Endothelial cell of umbilical vein (primary cell): ENCODE data around the gene TAS1R2. TPM values are rescaled to one million over a fixed set of nuclear protein-coding genes. Genes with fewer than 3 reads are reported as not detected.

ENCODE experiments used
- BruUV-seq: library from RNA; stranded (reverse); fragments of 400-500 nt; replicated peaks from 2 replicates; lab custom pipeline; 2021; lab: Mats Ljungman, UMichigan
- CTCF ChIA-PET: fragments of 300-600, 350-600 bp; sonication (Branson Sonifier 250); formaldehyde crosslinking; loops from one replicate; lab custom pipeline; 2021; ENCODE audit warnings: antibody characterized with exemption, inconsistent platforms; lab: Charles Lee
- POLR2A ChIA-PET: fragments of 300-600, 350-600 bp; sonication (Branson Sonifier 250); formaldehyde crosslinking; loops from one replicate; lab custom pipeline; 2021; ENCODE audit warnings: antibody characterized with exemption, inconsistent platforms; lab: Charles Lee
- DNase-seq: peaks from one replicate; pipeline ENCODE4 v3.0.0-alpha.2; 2011; ENCODE audit warnings: low read depth, low spot score
- FAIRE-seq: peaks from 2 replicates; lab custom pipeline; 2011; peaks lifted over from hg19 to GRCh38; lab: Jason Lieb, UNC
- H2AFZ ChIP-seq: 2 replicates; pipeline ENCODE4 v1.6.0; 2012; ENCODE audit warnings: low read depth, low read length, control low read depth, inconsistent platforms
- H3K27ac ChIP-seq: 2 replicates; pipeline ENCODE4 v1.5.1; 2011; ENCODE audit warnings: low read depth, mild to moderate bottlenecking, control low read depth, low read length, moderate library complexity; ENCODE audit not compliant: insufficient read depth
- H3K27me3 ChIP-seq, 2 experiments: 2 replicates each; pipeline versions ENCODE4 v1.6.0 to v1.6.1; 2011; ENCODE audit warnings: low read length in 2 of 2, mixed read lengths in 1 of 2; ENCODE audit not compliant: control insufficient read depth in 2 of 2, insufficient read depth in 2 of 2
- H3K36me3 ChIP-seq, 2 experiments: 2 replicates in 1 of 2; 3 replicates in 1 of 2; pipeline ENCODE4 v1.5.1; 2011; ENCODE audit warnings: low read length in 2 of 2, mild to moderate bottlenecking in 1 of 2, moderate library complexity in 1 of 2; ENCODE audit not compliant: control insufficient read depth in 2 of 2, insufficient read depth in 2 of 2; ENCODE audit errors: extremely low read depth in 1 of 2
- H3K4me1 ChIP-seq: 3 replicates; pipeline ENCODE4 v1.5.1; 2011; ENCODE audit warnings: mild to moderate bottlenecking, low read length; ENCODE audit not compliant: control insufficient read depth, insufficient read depth; ENCODE audit errors: extremely low read depth
- H3K4me2 ChIP-seq: 2 replicates; pipeline ENCODE4 v1.6.1; 2011; ENCODE audit warnings: low read length, control low read depth, mixed read lengths; ENCODE audit not compliant: insufficient read depth
- H3K4me3 ChIP-seq, 3 experiments: fragments of 200-600 bp in 1 of 3; sonication (generic), shearing (Covaris generic) in 1 of 3; replicated peaks in 1 of 3; 2 replicates each; pipeline ENCODE4 v1.5.1; 2011 to 2016; ENCODE audit warnings: control low read depth in 3 of 3, low read length in 3 of 3, mild to moderate bottlenecking in 2 of 3, inconsistent platforms in 1 of 3, low read depth in 1 of 3, moderate library complexity in 1 of 3; ENCODE audit not compliant: insufficient read depth in 1 of 3
- H3K79me2 ChIP-seq: 2 replicates; pipeline ENCODE4 v1.6.0; 2012; ENCODE audit warnings: low read length, inconsistent platforms; ENCODE audit not compliant: control insufficient read depth, insufficient read depth
- H3K9ac ChIP-seq: replicated peaks from 2 replicates; pipeline ENCODE3; 2011; ENCODE audit warnings: low read length, control low read depth; ENCODE audit not compliant: insufficient read depth; ENCODE audit errors: extremely low read depth
- H3K9me1 ChIP-seq: replicated peaks from 3 replicates; pipeline ENCODE4 v1.6.0; 2011; ENCODE audit warnings: mild to moderate bottlenecking, low read length; ENCODE audit not compliant: control insufficient read depth, insufficient read depth; ENCODE audit errors: extremely low read depth
- H3K9me3 ChIP-seq: replicated peaks from 2 replicates; pipeline ENCODE4 v1.5.1; 2012; ENCODE audit warnings: low read length, inconsistent platforms; ENCODE audit not compliant: control insufficient read depth, insufficient read depth
- H4K20me1 ChIP-seq: replicated peaks from 2 replicates; pipeline ENCODE3; 2011; ENCODE audit warnings: mild to moderate bottlenecking, low read length; ENCODE audit not compliant: control insufficient read depth, insufficient read depth; ENCODE audit errors: extremely low read depth
- EZH2 ChIP-seq: IDR thresholded peaks from 2 replicates; pipeline ENCODE4 v1.6.1; 2012; ENCODE audit warnings: borderline replicate concordance, low read depth, mild to moderate bottlenecking, moderate library complexity, low read length, inconsistent platforms; ENCODE audit not compliant: severe bottlenecking
- FOS ChIP-seq: IDR thresholded peaks from 2 replicates; pipeline ENCODE4 v1.6.1; 2011; ENCODE audit warnings: mild to moderate bottlenecking, low read length, moderate library complexity, borderline replicate concordance; ENCODE audit not compliant: insufficient read depth
- GATA2 ChIP-seq: IDR thresholded peaks from 2 replicates; pipeline ENCODE4 v1.7.0; 2011; ENCODE audit warnings: low read depth, mild to moderate bottlenecking, moderate library complexity, mixed read lengths, low read length; ENCODE audit not compliant: insufficient read length, insufficient read depth
- JUN ChIP-seq: IDR thresholded peaks from 2 replicates; pipeline ENCODE4 v1.6.1; 2011; ENCODE audit warnings: borderline replicate concordance, low read depth; ENCODE audit not compliant: insufficient read length, insufficient read depth
- MYC ChIP-seq: IDR thresholded peaks from one replicate; pipeline ENCODE4 v1.6.1; 2011; ENCODE audit warnings: mild to moderate bottlenecking, low read depth, low read length
- POLR2A ChIP-seq: IDR thresholded peaks from 2 replicates; pipeline ENCODE4 v1.6.1; 2012; ENCODE audit warnings: low read depth, mild to moderate bottlenecking, control low read depth, low read length
- POLR2AphosphoS5 ChIP-seq: IDR thresholded peaks from 2 replicates; pipeline ENCODE4 v1.6.1; 2012; ENCODE audit warnings: low read depth, mild to moderate bottlenecking, control low read depth, low read length, moderate library complexity; ENCODE audit not compliant: insufficient read depth
- dilution Hi-C: fragments of 300-500 bp; cut with MboI; formaldehyde crosslinking; loops from one replicate; pipeline ENCODE4 v1.15.0; 2019; ENCODE audit warnings: low sequenced_read_pairs; ENCODE audit not compliant: extremely low pct_ligation_motif_present
- intact Hi-C: fragments of 100-400 bp; cut with micrococcal nuclease; formaldehyde crosslinking; loops from one replicate; pipeline ENCODE4 v1.10.0; 2022
- microRNA counts: library from miRNA; unstranded; fragments of <30 nt; microRNA quantifications from one replicate; lab custom pipeline; 2016
- microRNA-seq: library from miRNA; unstranded; fragments of <30 nt; microRNA quantifications from one replicate; pipeline ENCODE4 v1.2.0, GENCODE V29; 2021; ENCODE audit warnings: borderline number of aligned reads, borderline replicate concordance
- polyA plus RNA-seq, 4 experiments: library from polyadenylated mRNA; depleted of rRNA in 3 of 4; stranded (reverse) in 3 of 4; unstranded in 1 of 4; fragments of >200 nt; gene quantifications; 2 replicates each; pipeline versions ENCODE4 v1.2.1 to v1.2.3, GENCODE V29; 2011 to 2012; ENCODE audit warnings: missing spikeins in 1 of 4
- small RNA-seq: library from RNA; depleted of rRNA; stranded (forward); fragments of <200 nt; gene quantifications from one replicate; pipeline ENCODE3, GENCODE V24; 2012; ENCODE audit warnings: low replicate concordance, low read depth; ENCODE audit not compliant: insufficient read depth, insufficient read length
- total RNA-seq: library from RNA; stranded (reverse); gene quantifications from 2 replicates; pipeline ENCODE4 v1.2.3, GENCODE V29; 2021
- TF ChIP-seq, protein P1 (sequence below): IDR thresholded peaks from 2 replicates; pipeline ENCODE4 v1.6.1; 2011; ENCODE audit not compliant: insufficient read depth, insufficient read length

TAS1R2 gene
- total and polyA plus RNA-seq, 2 donors (not counting 3 experiments of a cell fraction or from before 2014, with no cell fraction given): not detected

DNA sequence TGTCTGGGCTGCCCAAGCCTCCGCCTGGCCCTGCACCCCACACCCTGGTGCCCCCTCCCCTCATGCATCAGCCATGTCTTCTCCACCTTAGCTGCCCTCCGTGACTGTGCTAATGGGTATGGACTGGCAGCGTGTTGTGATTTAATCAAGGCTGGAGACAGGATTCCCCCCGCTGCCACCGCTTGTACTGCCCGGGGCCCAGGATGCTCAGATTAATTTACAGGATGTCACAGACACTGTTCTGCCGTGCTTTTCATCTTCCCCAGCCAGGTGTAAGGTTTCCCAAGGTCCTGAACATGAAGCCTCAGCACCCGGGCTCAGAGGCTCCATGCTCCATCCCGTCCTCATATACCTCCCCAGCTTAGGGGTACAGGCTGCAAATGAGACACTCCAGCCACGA is 66.3 kb downstream of the TAS1R2 start:
- no peaks in the 10 kb centered on the region for H4K20me1 ChIP-seq
- no TSS peak for BruUV-seq
- no peaks in the 10 kb centered on the region for H3K9me3 ChIP-seq
- TF ChIP-seq POLR2A: no peak
- TF ChIP-seq, protein P1, sequence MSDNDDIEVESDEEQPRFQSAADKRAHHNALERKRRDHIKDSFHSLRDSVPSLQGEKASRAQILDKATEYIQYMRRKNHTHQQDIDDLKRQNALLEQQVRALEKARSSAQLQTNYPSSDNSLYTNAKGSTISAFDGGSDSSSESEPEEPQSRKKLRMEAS: no peak
- no peak for TF ChIP-seq FOS
- H3K79me2 ChIP-seq: no peaks in the 10 kb centered on the region
- dilution Hi-C loops: no loop called here
- intact Hi-C loops: no loop called here
- H3K27ac ChIP-seq: no peak overlapping the region
- H3K4me1 ChIP-seq: no peaks in the 10 kb centered on the region
- H3K4me2 ChIP-seq: no peak overlapping the region
- no peak overlapping the region for H3K9ac ChIP-seq
- DNase-seq: no peak
- no peaks in the 10 kb centered on the region for H3K36me3 ChIP-seq
- no peaks in the 10 kb centered on the region for H3K9me1 ChIP-seq
- H2AFZ ChIP-seq: no peak overlapping the region
- no peak for FAIRE-seq
- no peak overlapping the region for H3K4me3 ChIP-seq
- ChIA-PET POLR2A (no interaction called here), CTCF (no interaction called here)
- no peaks in the 10 kb centered on the region for H3K27me3 ChIP-seq

DNA sequence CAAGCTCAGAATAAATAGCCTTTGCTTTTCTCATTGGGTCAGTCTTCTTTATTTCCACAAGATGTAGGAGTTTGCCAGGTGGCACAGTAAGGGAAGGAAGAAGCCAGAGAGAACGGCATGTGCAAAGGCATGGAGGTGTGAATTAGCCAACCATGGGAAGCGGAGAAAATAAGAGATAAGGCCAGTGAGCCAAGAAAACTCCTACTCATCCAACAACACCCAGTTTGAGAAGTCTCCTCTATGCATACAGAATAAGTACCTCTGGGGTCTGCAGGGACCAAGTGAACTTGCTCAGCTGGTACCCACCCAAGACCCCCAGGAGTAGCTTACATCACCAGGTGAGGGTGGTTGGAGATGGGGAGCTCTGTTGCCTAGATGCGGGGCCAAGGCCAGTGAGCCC is 66.7 kb downstream of the TAS1R2 start:
- Histone ChIP-seq H3K4me1 (no peaks in the 10 kb centered on the region), H3K36me3 (no peaks in the 10 kb centered on the region), H3K27ac (no peak overlapping the region), H4K20me1 (no peaks in the 10 kb centered on the region), H3K4me3 (no peak overlapping the region), H3K79me2 (no peaks in the 10 kb centered on the region), H2AFZ (no peak overlapping the region), H3K27me3 (no peaks in the 10 kb centered on the region), H3K4me2 (no peak overlapping the region), H3K9ac (no peak overlapping the region), H3K9me3 (no peaks in the 10 kb centered on the region), H3K9me1 (no peaks in the 10 kb centered on the region)
- DNase-seq (no peak), FAIRE-seq (no peak)
- dilution Hi-C loops (no loop called here), intact Hi-C loops (no loop called here)
- ChIA-PET POLR2A (no interaction called here), CTCF (no interaction called here)
- BruUV-seq: no TSS peak
- TF ChIP-seq JUN: no peak
- no peak for TF ChIP-seq POLR2AphosphoS5
- no peak for TF ChIP-seq FOS
- TF ChIP-seq, protein P1: no peak
- no peak for TF ChIP-seq POLR2A
- TF ChIP-seq MYC: no peak
- no peak for TF ChIP-seq EZH2
- no peak for TF ChIP-seq GATA2

MicroRNAs within 50 kb of the gene (microRNA counts, 767-probe panel; counts per million panel counts)
- microRNA hsa-miR-1290 (lab: Ali Mortazavi, UCI): 723 counts per million, percentile 96 among the panel's probes with 10 or more counts

Small RNAs within 50 kb of the gene (microRNA-seq; reads per million reads assigned to microRNA genes)
- gene MIR1290: not detected
- not detected for gene MIR4695

Small RNAs within 50 kb of the gene (small RNA-seq; reads per million reads assigned to genes)
- not detected for gene MIR1290
- not detected for gene MIR4695

Other genes with a start within 250 kb of the TAS1R2 start
- not detected in 2 replicates for gene PAX7, start 228.8 kb downstream of the TAS1R2 start, total RNA-seq
- not detected in 2 replicates for gene PAX7, start 228.8 kb downstream of the TAS1R2 start, polyA plus RNA-seq
- gene ALDH4A1, start 42.9 kb upstream of the TAS1R2 start, total RNA-seq: 17.4 and 18.6 TPM in 2 replicates
- gene ALDH4A1, start 42.9 kb upstream of the TAS1R2 start, polyA plus RNA-seq: 18.5 and 19.7 TPM in 2 replicates
- gene IFFO2, start 97.0 kb upstream of the TAS1R2 start, total RNA-seq: 31.1 and 35.1 TPM in 2 replicates
- 28.3 and 31.3 TPM in 2 replicates for gene IFFO2, start 97.0 kb upstream of the TAS1R2 start, polyA plus RNA-seq